GM12874 (cell line): ENCODE results near the gene RPS15.

Source experiments
- CTCF ChIP-seq: IDR thresholded peaks from 2 replicates; pipeline ENCODE4 v1.5.1; 2011; ENCODE audit warnings: low read depth, mild to moderate bottlenecking, control low read depth, low read length, moderate library complexity; ENCODE audit not compliant: insufficient read depth

RPS15 gene

GRCh38 chr19:1412323-1412923 lies 25.8 kb upstream of the RPS15 start:
- TF ChIP-seq CTCF, result no peak

- TF ChIP-seq CTCF, result no peak
Measured at GRCh38 chr19:1412995-1413800, 25.0 kb upstream of the RPS15 start.

GRCh38 chr19:1416014-1416841 lies 22.0 kb upstream of the RPS15 start:
- no peak for TF ChIP-seq CTCF

- TF ChIP-seq CTCF, result no peak
Measured at GRCh38 chr19:1417145-1417544, 21.1 kb upstream of the RPS15 start.

GRCh38 chr19:1417681-1418495 lies 20.3 kb upstream of the RPS15 start:
- TF ChIP-seq CTCF, result no peak

GRCh38 chr19:1418496-1418775 lies 19.8 kb upstream of the RPS15 start:
- TF ChIP-seq CTCF, result no peak
